NB4 (cell line): ENCODE data around the gene RHPN2.

Source experiments
- POLR2A ChIP-seq: IDR thresholded peaks from 2 replicates; pipeline ENCODE4 v1.6.1; 2011; ENCODE audit warnings: mild to moderate bottlenecking; ENCODE audit not compliant: insufficient read length; ENCODE audit errors: extremely low read depth
- TF ChIP-seq, protein P1 (sequence below): IDR thresholded peaks from one replicate; pipeline ENCODE4 v1.5.1; 2012; ENCODE audit warnings: low read depth, low read length

DNA sequence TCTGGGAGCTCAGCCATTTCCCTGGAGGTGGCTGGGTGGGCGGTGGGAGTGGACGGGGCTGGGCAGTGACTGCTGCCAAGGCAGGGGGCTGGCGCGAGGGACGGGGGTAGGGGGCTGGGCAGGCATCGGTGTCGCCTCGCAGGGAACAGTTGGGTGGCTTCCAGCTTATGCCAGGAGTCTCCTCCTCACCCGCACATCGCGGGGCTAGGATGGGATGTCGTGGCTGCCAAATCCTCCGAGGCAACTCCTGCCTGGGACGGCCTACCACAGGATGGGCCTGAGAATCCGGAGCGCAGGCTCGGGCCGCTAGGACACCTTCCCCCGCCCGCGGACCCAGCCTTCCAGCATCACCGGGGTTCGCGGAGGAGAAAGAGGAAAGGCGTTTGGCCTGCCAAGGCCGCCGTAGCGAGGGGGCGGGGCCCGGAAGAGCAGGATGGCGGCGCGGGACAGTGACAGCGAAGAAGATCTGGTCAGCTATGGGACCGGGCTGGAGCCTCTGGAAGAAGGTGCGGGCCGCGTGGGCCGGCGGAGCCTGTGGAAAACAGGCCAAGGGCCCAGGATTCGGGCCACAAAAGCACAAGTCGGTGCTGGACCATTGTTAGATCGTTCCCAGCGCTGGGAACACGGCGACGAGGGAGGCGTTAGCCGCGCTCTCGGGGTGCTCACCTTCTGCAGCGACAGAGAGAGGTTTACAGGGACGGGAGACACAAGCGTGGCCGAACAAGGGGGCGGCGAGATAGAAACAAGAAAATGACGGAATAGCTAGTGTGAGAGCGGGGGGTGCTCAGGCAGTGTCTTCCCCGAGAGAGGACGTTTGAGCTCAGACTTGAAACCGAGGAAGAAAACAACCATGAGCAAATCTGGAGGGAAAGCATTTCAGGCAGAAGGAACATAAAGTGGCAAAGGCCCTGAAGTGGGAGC is 16.3 kb upstream of the RHPN2 start, which contains the start of gene GPATCH1:
- TF ChIP-seq, protein P1, sequence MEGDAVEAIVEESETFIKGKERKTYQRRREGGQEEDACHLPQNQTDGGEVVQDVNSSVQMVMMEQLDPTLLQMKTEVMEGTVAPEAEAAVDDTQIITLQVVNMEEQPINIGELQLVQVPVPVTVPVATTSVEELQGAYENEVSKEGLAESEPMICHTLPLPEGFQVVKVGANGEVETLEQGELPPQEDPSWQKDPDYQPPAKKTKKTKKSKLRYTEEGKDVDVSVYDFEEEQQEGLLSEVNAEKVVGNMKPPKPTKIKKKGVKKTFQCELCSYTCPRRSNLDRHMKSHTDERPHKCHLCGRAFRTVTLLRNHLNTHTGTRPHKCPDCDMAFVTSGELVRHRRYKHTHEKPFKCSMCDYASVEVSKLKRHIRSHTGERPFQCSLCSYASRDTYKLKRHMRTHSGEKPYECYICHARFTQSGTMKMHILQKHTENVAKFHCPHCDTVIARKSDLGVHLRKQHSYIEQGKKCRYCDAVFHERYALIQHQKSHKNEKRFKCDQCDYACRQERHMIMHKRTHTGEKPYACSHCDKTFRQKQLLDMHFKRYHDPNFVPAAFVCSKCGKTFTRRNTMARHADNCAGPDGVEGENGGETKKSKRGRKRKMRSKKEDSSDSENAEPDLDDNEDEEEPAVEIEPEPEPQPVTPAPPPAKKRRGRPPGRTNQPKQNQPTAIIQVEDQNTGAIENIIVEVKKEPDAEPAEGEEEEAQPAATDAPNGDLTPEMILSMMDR: no peak
- TF ChIP-seq POLR2A: peak; percentile 71
